NCI-H345 (cell line): Measurements from ENCODE around the gene FGL2.
"Not testable (repeated sequence)": the region's sequence is repeated elsewhere in the genome, so short reads cannot be mapped to it uniquely, and the experiment has no call there.

Experiments
- DNase-seq: peaks from one replicate; lab custom pipeline; 2025; lab: John Stamatoyannopoulos, UW

Gene FGL2

GRCh38 chr7:77209479-77210139, 10.0 kb upstream of the FGL2 start:
- no peak for DNase-seq

GRCh38 chr7:77208416-77208815, 8.8 kb upstream of the FGL2 start:
- no peak for DNase-seq

DNA sequence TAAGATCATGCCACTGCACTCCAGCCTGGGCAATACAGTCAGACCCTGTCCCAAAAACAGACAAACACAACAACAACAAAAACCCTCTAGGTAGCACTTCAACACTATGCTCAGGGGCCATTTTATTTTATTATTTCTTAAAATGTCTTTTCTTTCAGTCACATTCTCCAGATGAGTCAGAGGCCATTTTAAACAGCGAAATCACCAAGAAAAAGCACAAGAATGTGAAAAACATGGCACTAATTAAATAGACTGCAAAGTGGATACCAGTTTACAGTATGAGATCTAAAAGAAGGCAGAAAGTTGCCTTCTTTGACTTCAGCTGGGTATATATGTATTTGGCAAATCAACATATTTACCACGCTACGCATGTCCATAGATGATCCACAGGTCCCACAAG, 6.1 kb upstream of the FGL2 start:
- DNase-seq = no peak

DNA sequence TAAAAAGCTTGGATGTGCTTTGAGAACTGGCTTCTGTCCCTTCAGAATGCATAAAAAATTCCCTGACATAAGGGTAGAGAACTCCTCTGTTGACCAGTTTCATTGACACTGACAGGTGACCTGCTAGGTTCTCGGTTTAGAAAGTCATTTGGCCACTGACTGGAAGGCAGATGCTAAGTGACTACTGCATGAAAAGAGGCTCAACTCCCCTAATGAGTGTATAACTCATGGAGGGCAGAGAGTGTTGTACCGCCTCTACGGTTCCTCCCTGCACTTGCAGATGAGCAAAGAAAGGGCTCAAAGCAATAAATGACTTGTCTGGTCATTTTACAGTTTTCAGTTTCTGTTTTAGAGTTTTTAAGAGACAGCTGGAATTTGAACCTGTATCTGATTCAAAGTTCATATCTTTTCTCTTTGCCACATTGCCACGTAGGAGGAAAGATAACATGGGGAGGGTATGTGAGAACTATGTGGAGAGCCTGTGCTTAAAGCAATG, 2.9 kb upstream of the FGL2 start:
- no peak for DNase-seq

DNA sequence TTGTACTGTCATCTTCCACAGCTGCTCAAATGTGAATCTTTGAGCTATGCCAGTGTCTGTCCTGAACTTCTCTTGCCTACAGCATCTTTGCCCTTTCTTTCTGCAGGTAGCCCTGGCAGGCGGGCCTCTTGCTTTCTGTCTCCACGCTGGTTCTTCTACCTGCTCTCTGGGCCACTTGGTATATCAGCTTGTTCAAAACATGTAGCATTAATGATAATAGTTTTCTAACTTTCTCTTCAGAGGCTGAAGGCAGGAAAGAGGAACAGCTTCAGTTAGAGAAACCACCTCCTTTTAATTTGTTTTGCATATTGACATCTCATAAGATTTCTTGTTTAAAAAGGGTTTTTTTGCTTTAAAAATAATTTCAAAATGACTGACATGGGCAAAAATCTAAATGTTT, 923 bp upstream of the FGL2 start:
- no peak for DNase-seq

DNA sequence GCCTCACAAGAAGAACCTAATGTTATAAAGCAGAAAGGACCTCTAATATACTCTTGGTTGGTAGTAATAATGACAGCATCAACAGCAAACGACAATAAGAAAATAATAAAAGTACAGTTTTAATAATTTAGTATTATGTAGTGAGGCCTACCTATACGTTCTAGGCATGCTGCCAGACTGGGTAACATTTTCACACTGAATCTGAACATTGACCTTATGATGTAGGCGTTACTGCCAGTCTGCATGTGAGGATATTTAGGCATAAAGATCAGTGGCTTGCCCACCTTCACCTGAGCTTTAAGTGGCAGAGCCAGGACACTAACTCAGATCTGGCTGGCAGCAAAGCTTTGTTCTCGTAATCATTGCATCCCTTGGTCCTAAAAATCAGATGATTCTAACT, 2.5 kb downstream of the FGL2 start:
- no peak for DNase-seq

DNA sequence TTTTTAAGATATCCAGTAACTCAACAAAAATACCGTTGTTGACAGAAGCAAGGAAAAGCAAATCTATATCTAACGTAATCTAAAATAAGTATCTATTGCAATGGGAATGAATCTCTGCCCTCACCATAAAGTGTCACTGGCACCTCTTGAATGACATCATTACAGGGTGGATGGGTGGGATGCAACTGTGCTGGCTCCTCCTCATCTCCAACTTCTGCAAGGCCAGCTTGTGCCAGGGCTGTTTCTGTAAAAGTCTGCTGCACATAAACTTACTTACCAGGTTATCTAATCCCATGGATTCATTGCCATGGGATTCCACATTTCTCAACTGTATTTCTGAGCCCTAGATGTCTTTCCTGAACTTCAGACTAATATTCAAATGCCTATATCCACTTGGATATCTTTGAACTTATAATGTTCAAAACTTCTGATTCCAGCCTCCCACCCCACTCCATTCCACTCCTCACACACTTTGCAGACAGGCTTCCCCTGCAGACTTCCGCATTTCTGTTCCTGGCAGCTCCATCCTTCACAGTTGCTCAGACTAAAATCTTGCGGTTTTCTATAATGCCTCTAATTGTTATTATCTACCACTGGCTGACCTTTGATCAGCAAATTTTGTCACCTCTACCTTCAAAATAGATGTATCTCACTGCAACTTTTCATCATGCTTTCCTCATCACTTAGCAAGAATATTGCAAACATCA, 10.7 kb downstream of the FGL2 start:
- DNase-seq = no peak

GRCh38 chr7:77185866-77186265, 13.8 kb downstream of the FGL2 start:
- DNase-seq = no peak

DNA sequence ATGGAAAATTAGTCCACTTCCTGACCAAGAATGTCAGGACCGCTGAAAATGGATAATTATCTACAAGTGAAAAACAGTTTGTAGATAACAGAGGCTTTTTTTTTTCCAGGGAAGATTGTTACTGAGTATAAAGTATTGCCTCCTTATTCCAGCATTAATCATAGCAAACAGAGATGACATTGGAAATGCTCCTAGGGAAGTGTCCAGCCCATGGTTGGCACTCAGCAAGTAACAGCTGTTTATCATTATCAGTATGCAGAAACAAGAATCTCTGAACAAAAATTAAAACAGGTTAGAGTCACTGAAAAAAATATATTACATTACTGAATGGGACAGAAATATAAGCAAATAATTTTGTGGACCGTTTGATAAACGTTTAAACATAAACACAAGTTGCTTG, 14.6 kb downstream of the FGL2 start:
- no peak for DNase-seq

DNA sequence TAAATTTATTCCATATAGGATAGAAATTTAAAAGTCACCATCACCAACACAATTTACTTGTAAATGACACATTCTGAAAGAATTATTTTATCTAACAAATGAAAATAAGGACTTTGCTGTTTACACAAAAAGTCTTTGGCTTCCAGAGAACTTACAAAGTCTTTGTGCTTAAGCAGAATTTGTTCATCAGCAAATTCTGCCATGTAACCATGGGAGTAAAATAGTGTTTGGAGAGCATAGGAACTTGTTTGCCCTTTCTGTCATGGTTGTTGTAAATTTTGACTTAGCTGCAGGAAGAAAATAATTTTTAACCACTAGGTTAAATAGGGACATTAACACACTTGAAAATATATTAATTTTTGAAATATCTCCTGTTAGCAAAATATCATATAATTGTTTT, 15.2 kb downstream of the FGL2 start:
- no peak for DNase-seq

- DNase-seq = no peak
Measured at GRCh38 chr7:77182261-77182660, 17.4 kb downstream of the FGL2 start.

GRCh38 chr7:77181734-77182133, 17.9 kb downstream of the FGL2 start:
- no peak for DNase-seq

DNA sequence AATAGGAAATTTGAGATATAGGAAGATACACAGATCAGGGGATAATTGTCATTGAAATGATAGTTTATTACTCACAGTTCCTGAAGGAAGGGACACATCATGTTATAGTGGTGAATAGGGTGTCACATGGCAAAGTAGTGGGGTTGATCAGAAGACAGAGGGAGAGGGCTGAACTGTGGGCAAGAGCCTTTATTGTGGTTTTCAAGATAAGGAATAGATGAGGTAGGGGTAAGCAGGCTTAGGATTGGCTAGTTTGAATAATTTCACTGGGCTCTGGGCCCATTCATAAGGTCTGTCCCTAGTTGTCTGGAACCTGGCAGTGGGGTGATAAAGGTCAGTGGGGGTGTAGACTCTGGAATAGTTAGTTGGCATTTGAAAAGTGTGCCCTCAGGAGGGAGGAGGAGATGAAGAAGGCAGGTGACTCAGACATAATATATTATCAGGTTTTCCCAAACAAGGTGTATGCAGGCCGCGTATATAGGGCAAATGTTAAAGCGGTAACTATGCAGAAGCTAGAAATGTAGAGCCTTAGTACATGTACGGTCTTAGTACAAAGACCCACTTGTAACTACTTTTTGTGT, 18.5 kb downstream of the FGL2 start:
- no peak for DNase-seq

DNA sequence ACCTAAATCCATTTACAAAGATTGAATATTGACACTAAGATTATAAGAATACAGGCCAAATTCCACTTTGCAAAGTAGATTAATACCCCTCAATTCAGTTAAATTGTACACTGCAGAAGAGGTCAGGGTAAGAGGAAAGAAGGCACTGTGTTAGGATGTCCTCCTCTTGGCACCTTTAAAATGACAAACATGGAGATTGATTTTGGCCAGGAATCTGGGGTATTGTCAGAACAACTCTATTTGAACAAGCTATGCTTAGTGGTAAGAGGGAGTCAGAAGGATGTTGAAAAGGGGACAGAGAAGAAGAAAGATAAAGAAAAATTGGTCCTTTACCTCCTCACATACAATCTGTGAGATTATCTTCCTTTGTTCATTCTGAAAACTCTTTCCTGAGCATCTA, 21.6 kb downstream of the FGL2 start:
- not testable (repeated sequence) for DNase-seq

- not testable (repeated sequence) for DNase-seq
Measured at GRCh38 chr7:77177321-77177904, 22.2 kb downstream of the FGL2 start.

- DNase-seq = not testable (repeated sequence)
Measured at GRCh38 chr7:77175274-77175800, 24.3 kb downstream of the FGL2 start.

DNA sequence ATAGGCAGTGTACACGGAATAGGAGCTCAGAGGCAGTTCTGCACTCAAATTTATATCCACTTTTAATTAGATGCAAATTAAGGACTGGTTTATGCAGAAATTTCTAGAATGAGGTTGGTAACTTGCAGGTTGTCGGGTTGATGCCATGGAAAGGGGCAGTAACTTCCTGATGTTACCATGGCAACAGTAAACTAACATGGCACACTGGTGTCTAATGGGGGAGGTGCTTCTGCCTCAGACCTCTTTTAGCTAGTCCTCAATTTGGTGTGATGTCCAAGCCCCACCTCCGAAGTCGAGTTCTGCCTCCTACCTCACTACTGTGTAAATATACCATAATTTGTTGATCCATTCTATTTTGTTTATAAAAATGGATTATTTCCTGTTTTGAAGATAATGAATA, 25.2 kb downstream of the FGL2 start:
- not testable (repeated sequence) for DNase-seq

DNA sequence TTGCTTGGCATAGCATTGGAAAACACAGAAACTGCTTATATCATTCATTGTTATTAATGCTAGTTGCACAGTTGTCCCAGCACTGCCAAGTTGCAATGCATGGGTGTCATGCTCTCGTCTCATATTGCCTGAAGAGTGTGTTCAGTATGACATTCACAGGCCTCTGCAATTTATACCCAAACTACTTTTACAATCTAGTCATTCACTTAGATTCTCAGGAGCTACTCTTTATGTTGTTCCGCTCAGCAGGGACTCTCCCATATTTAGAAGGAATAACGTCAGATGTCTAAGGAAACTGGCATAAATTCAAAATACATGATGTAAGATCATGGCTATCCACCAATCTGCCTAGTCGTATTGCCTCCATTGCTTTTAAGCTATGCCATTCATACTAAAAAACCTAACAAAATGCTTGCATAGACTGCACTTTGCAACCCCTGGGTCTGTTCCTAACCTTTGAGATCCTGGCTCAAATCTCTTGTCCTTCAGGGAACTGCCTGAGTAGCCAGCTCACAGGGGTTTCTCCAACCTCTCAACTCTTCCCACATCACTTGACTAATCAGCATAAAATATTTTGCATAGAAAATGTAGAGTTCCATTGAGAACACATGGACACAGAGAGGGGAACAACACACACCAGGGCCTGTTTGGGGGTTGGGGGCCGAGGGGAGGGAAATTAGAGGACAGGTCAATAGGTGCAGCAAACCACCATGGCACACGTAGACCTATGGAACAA, 27.0 kb downstream of the FGL2 start:
- not testable (repeated sequence) for DNase-seq

- DNase-seq = not testable (repeated sequence)
Measured at GRCh38 chr7:77171073-77171472, 28.5 kb downstream of the FGL2 start.

DNA sequence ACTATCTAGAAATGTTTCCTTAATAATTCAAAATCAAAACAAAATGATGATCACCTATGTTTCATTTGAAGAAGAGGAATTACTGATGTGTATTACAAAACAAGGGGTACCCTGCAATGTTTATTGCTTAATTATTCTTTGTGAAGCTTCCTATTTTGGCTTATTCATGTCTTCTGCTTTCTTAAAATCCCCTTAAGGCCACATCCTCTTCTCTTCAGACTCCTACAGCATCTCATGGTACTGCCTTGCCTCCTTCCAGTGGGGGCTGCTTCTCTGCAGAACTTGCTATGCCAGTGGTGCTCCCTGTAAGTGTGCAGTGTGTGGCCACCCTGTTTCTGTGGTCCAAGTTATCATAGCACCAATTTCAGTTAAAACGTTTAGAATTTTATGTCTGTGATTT, 42.2 kb downstream of the FGL2 start:
- no peak for DNase-seq

DNA sequence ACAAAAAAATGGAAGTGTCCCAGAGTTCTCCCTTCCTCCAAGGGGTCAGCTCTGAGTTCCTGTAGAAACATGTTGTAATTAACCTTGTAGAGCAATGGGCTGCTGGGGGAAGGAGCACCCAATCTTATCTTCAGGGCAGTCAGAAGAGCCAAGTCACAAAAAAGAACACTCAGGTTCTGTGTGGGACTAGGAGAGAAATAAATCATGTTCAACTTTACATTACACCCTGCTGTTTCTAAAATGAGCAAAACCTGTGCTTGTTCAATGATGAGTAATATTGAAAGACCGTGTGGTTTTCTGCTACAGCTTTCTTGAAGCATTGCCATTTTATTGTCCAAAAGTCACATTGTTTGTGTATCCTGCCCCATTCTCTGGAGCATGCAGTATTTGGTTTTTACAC, 42.6 kb downstream of the FGL2 start:
- DNase-seq = not testable (repeated sequence)
